OCI-LY7 (cell line): ENCODE measurements around the gene EPB41L4A. TPM values are rescaled to one million over a fixed set of nuclear protein-coding genes. Genes with fewer than 3 reads are reported as not detected.

ENCODE experiments used
- BruUV-seq: library from RNA; stranded (reverse); fragments of 400-500 nt; replicated peaks from 2 replicates; lab custom pipeline; 2021; lab: Mats Ljungman, UMichigan
- CTCF ChIA-PET: fragments of 300-600 bp; sonication (Branson Sonifier 250); formaldehyde crosslinking; loops from one replicate; lab custom pipeline; 2022; ENCODE audit warnings: antibody characterized with exemption; ENCODE audit not compliant: unreplicated experiment; lab: Charles Lee
- POLR2A ChIA-PET: fragments of 300-600 bp; sonication (Branson Sonifier 250); formaldehyde crosslinking; loops from one replicate; lab custom pipeline; 2022; ENCODE audit warnings: antibody characterized with exemption; lab: Charles Lee
- DNase-seq: peaks from one replicate; pipeline ENCODE4 v3.0.0-alpha.2; 2015; ENCODE audit warnings: low spot score
- H2AFZ ChIP-seq: fragments of 200-600 bp; sonication (generic), shearing (Covaris generic); 2 replicates; pipeline ENCODE4 v1.6.1; 2014; ENCODE audit warnings: mild to moderate bottlenecking, antibody characterized with exemption, low read length, moderate library complexity
- H3K27ac ChIP-seq: fragments of 200-600 bp; sonication (generic); 2 replicates; pipeline ENCODE4 v1.5.1; 2014; ENCODE audit warnings: mixed run types, low read depth, mild to moderate bottlenecking, moderate library complexity, low read length, inconsistent platforms; ENCODE audit not compliant: poor library complexity, severe bottlenecking
- H3K36me3 ChIP-seq: fragments of 200-600 bp; sonication (generic); 2 replicates; pipeline ENCODE4 v1.6.1; 2014; ENCODE audit warnings: mild to moderate bottlenecking, antibody characterized with exemption, low read length, moderate library complexity, mixed read lengths; ENCODE audit not compliant: insufficient read depth
- H3K4me1 ChIP-seq: fragments of 200-600 bp; sonication (generic); 2 replicates; pipeline ENCODE4 v1.5.1; 2014; ENCODE audit warnings: mild to moderate bottlenecking, low read length; ENCODE audit not compliant: insufficient read depth, poor library complexity, severe bottlenecking
- H3K4me2 ChIP-seq: fragments of 200-600 bp; sonication (generic); 2 replicates; pipeline ENCODE4 v1.6.1; 2014; ENCODE audit warnings: mild to moderate bottlenecking, low read length
- H3K4me3 ChIP-seq: fragments of 200-600 bp; sonication (generic); 2 replicates; pipeline ENCODE4 v1.5.1; 2014; ENCODE audit warnings: mild to moderate bottlenecking, low read depth, low read length; ENCODE audit not compliant: poor library complexity, severe bottlenecking
- H3K79me2 ChIP-seq: fragments of 200-600 bp; sonication (generic); 2 replicates; pipeline ENCODE4 v1.6.1; 2016; ENCODE audit warnings: low read depth, mild to moderate bottlenecking, low read length, moderate library complexity, mixed read lengths; ENCODE audit not compliant: insufficient read depth
- H3K9me2 ChIP-seq: fragments of 200-600 bp; sonication (generic); 2 replicates; pipeline ENCODE4 v1.6.1; 2016; ENCODE audit warnings: mild to moderate bottlenecking, low read length, mixed read lengths; ENCODE audit not compliant: insufficient read depth
- H3K9me3 ChIP-seq: fragments of 200-600 bp; sonication (generic); 2 replicates; pipeline ENCODE4 v1.6.1; 2014; ENCODE audit warnings: mild to moderate bottlenecking, mixed run types, low read length, mixed read lengths
- H4K20me1 ChIP-seq: fragments of 200-600 bp; sonication (generic); 2 replicates; pipeline ENCODE4 v1.6.1; 2014; ENCODE audit warnings: mild to moderate bottlenecking, antibody characterized with exemption, low read length, moderate library complexity, mixed read lengths; ENCODE audit not compliant: insufficient read depth
- EZH2phosphoT487 ChIP-seq: fragments of 200-600 bp; sonication (generic); IDR thresholded peaks from 2 replicates; pipeline ENCODE4 v1.6.1; 2018; ENCODE audit warnings: low read depth, borderline replicate concordance, mild to moderate bottlenecking, mixed run types, antibody characterized with exemption, low read length, moderate library complexity, mixed read lengths
- intact Hi-C: fragments of 100-400 bp; cut with micrococcal nuclease; formaldehyde crosslinking; loops from one replicate; pipeline ENCODE4 v1.10.0; 2022; ENCODE audit not compliant: unreplicated experiment
- total RNA-seq, 2 experiments: library from RNA; depleted of rRNA in 1 of 2; stranded (reverse); fragments of >200 nt in 1 of 2; shearing (Covaris generic) in 1 of 2; gene quantifications; 2 replicates each; pipeline ENCODE4 v1.2.3, GENCODE V29; 2014 to 2022
- TF ChIP-seq, protein P1 (sequence below): fragments of 200-600 bp; sonication (generic); conservative IDR thresholded peaks from 2 replicates; pipeline ENCODE4 v1.5.1; 2014; ENCODE audit warnings: mild to moderate bottlenecking, antibody characterized with exemption, low read length, moderate library complexity, mixed read lengths

Gene EPB41L4A
- total RNA-seq, 2 experiments from 2014 or later, result 0.03 TPM; not detected in 1

DNA sequence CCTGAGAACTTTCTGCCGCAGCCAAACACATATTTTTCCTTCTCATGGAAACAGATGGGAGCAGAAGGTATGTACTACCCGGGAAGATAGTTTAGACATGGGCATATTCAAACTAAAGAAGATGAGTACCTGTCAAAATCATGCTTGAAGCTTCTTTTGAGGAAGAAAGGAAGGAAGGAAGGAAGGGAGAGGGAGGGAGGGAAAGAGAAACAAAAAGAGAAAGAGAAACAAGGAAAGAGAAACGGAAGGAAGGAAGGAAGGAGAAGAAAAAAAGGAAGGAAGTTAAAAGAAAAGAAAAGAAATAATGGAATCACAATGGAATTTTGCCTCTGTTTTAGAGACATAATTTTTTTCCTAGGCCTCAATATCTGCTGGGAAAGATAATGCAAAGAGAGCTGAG lies 34.6 kb downstream of the EPB41L4A start:
- Histone ChIP-seq H3K27ac (no peak overlapping the region), H3K4me2 (no peak overlapping the region), H3K4me1 (no peaks in the 10 kb centered on the region), H3K9me2 (no peaks in the 10 kb centered on the region), H3K79me2 (no peaks in the 10 kb centered on the region), H2AFZ (no peak overlapping the region), H3K9me3 (no peaks in the 10 kb centered on the region), H3K4me3 (no peak overlapping the region), H4K20me1 (no peaks in the 10 kb centered on the region), H3K36me3 (no peaks in the 10 kb centered on the region)
- intact Hi-C loops, result no loop called here
- no peak for TF ChIP-seq EZH2phosphoT487
- TF ChIP-seq, protein P1, sequence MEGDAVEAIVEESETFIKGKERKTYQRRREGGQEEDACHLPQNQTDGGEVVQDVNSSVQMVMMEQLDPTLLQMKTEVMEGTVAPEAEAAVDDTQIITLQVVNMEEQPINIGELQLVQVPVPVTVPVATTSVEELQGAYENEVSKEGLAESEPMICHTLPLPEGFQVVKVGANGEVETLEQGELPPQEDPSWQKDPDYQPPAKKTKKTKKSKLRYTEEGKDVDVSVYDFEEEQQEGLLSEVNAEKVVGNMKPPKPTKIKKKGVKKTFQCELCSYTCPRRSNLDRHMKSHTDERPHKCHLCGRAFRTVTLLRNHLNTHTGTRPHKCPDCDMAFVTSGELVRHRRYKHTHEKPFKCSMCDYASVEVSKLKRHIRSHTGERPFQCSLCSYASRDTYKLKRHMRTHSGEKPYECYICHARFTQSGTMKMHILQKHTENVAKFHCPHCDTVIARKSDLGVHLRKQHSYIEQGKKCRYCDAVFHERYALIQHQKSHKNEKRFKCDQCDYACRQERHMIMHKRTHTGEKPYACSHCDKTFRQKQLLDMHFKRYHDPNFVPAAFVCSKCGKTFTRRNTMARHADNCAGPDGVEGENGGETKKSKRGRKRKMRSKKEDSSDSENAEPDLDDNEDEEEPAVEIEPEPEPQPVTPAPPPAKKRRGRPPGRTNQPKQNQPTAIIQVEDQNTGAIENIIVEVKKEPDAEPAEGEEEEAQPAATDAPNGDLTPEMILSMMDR, result no peak
- CTCF ChIA-PET, result no interaction called here
- DNase-seq, result no peak
- POLR2A ChIA-PET, result interaction anchor here (0.6 to 0.7 kb wide), 3 partner anchors 46 to 616 kb away, joined by 3 to 6 read pairs (median 4); no protein-coding TSS in a partner anchor
- no TSS peak for BruUV-seq

DNA sequence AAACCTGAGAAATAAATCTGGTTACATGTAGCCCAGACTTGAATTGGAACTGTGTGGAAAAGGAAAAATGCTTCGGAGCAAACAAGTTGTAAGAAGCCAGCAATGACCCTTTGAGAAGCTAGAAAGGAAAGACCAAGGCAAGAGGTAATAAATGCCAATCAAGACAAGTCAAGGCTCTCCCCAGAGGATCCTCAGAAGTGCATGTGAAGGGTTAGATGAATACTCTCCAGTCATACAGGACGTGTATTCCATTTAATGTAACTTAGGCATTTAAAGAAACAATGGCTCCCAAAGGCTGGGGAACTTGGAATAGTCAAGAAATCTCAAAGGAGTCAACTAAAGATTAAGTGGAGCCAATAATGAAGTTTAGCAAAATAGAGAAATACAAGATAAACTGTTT lies 36.2 kb downstream of the EPB41L4A start:
- CTCF ChIA-PET, result no interaction called here
- no peak for DNase-seq
- H3K9me2 ChIP-seq, result no peaks in the 10 kb centered on the region
- no peak overlapping the region for H3K4me2 ChIP-seq
- no peak overlapping the region for H3K27ac ChIP-seq
- H2AFZ ChIP-seq, result no peak overlapping the region
- H3K4me1 ChIP-seq, result no peaks in the 10 kb centered on the region
- H3K9me3 ChIP-seq, result no peaks in the 10 kb centered on the region
- H3K36me3 ChIP-seq, result no peaks in the 10 kb centered on the region
- no peak overlapping the region for H3K4me3 ChIP-seq
- H3K79me2 ChIP-seq, result no peaks in the 10 kb centered on the region
- TF ChIP-seq, protein P1, result no peak
- TF ChIP-seq EZH2phosphoT487, result no peak
- no peaks in the 10 kb centered on the region for H4K20me1 ChIP-seq
- BruUV-seq, result no TSS peak
- intact Hi-C loops, result no loop called here
- POLR2A ChIA-PET, result no interaction called here

DNA sequence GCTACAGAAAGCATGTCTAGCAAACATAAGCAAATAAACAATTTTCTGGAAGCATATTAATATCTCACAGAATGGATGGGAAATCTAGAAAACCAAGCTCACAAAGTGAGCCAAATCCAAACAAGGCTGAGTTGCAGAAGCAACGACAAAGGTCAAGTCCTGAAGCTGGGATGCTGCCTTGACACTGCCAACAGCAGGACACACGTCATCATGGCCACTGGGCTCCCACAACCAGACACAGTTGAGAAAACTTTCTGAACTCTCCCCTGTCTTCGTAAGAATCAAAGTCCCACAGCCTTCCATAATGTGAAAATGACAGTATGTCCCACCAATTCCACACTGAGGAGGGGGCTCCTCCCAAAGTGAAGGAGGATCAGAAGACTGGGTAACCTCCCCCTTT lies 37.6 kb downstream of the EPB41L4A start:
- H3K36me3 ChIP-seq, result no peaks in the 10 kb centered on the region
- no TSS peak for BruUV-seq
- no peaks in the 10 kb centered on the region for H3K9me3 ChIP-seq
- H4K20me1 ChIP-seq, result no peaks in the 10 kb centered on the region
- DNase-seq, result no peak
- ChIA-PET CTCF (no interaction called here), POLR2A (no interaction called here)
- no peak overlapping the region for H3K4me3 ChIP-seq
- no peak overlapping the region for H3K4me2 ChIP-seq
- intact Hi-C loops, result no loop called here
- no peaks in the 10 kb centered on the region for H3K4me1 ChIP-seq
- TF ChIP-seq, protein P1, result no peak
- TF ChIP-seq EZH2phosphoT487, result no peak
- no peaks in the 10 kb centered on the region for H3K9me2 ChIP-seq
- H2AFZ ChIP-seq, result no peak overlapping the region
- no peaks in the 10 kb centered on the region for H3K79me2 ChIP-seq
- no peak overlapping the region for H3K27ac ChIP-seq
